GM23338 (cell line): ENCODE data around the gene LCE2A. TPM values are rescaled to one million over a fixed set of nuclear protein-coding genes. Genes with fewer than 3 reads are reported as not detected.

Source experiments
- ATAC-seq: fragments of 200-7000 bp; cut with Tn5 transposase; 3 replicates; pipeline ENCODE4 v1.9.1; 2020
- DNase-seq: peaks from one replicate; pipeline ENCODE4 v3.0.0-alpha.2; 2015; ENCODE audit warnings: low spot score
- H2AFZ ChIP-seq: fragments of 200-600 bp; sonication (generic); 2 replicates; pipeline ENCODE4 v1.8.0; 2016; ENCODE audit warnings: antibody characterized with exemption, mild to moderate bottlenecking, moderate library complexity
- H3F3A ChIP-seq: fragments of 200-600 bp; sonication (generic); replicated peaks from 2 replicates; pipeline ENCODE4 v1.8.0; 2017; ENCODE audit warnings: antibody characterized with exemption, mixed run types, low read depth
- H3K27ac ChIP-seq: fragments of 200-600 bp; sonication (generic); 2 replicates; pipeline ENCODE4 v1.6.1; 2016; ENCODE audit warnings: low read depth
- H3K27me3 ChIP-seq: fragments of 200-600 bp; sonication (generic); 2 replicates; pipeline ENCODE4 v1.8.0; 2016; ENCODE audit warnings: mild to moderate bottlenecking, mixed run types, moderate library complexity; ENCODE audit not compliant: insufficient read depth
- H3K36me3 ChIP-seq: fragments of 200-600 bp; sonication (generic); 2 replicates; pipeline ENCODE4 v1.8.0; 2016; ENCODE audit warnings: mild to moderate bottlenecking; ENCODE audit not compliant: insufficient read depth
- H3K4me1 ChIP-seq: fragments of 200-600 bp; sonication (generic); 2 replicates; pipeline ENCODE4 v1.8.0; 2016; ENCODE audit warnings: mild to moderate bottlenecking, moderate library complexity; ENCODE audit not compliant: insufficient read depth
- H3K4me2 ChIP-seq: fragments of 200-600 bp; sonication (generic); 2 replicates; pipeline ENCODE4 v1.7.1; 2017; ENCODE audit warnings: mixed run types
- H3K4me3 ChIP-seq: fragments of 200-600 bp; sonication (generic); 2 replicates; pipeline ENCODE4 v1.6.1; 2016; ENCODE audit warnings: mixed run types
- H3K79me2 ChIP-seq: fragments of 200-600 bp; sonication (generic); replicated peaks from 2 replicates; pipeline ENCODE4 v1.8.0; 2017; ENCODE audit warnings: mild to moderate bottlenecking; ENCODE audit not compliant: insufficient read depth
- H3K9me2 ChIP-seq: fragments of 200-600 bp; sonication (generic); 2 replicates; pipeline ENCODE4 v1.8.0; 2017; ENCODE audit not compliant: insufficient read depth
- H4K20me1 ChIP-seq: fragments of 200-600 bp; sonication (generic); replicated peaks from 2 replicates; pipeline ENCODE4 v1.8.0; 2017; ENCODE audit warnings: mild to moderate bottlenecking; ENCODE audit not compliant: insufficient read depth
- H3K27ac Mint-ChIP-seq: 2 replicates; pipeline ENCODE4 v1.8.0; 2020; ENCODE audit warnings: inconsistent platforms, mild to moderate bottlenecking, moderate library complexity, mixed read lengths
- H3K27me3 Mint-ChIP-seq: 3 replicates; pipeline ENCODE4 v1.8.0; 2022; ENCODE audit warnings: low read depth, mild to moderate bottlenecking, moderate library complexity, mixed read lengths, inconsistent platforms; ENCODE audit not compliant: insufficient read depth, poor library complexity
- H3K36me3 Mint-ChIP-seq: 3 replicates; pipeline ENCODE4 v1.8.0; 2021; ENCODE audit warnings: low read depth, mild to moderate bottlenecking, inconsistent platforms, moderate library complexity, mixed read lengths
- H3K4me1 Mint-ChIP-seq: 3 replicates; pipeline ENCODE4 v1.8.0; 2020; ENCODE audit warnings: mild to moderate bottlenecking, inconsistent platforms, mixed read lengths
- H3K4me3 Mint-ChIP-seq: 3 replicates; pipeline ENCODE4 v1.8.0; 2021; ENCODE audit warnings: moderate library complexity, mild to moderate bottlenecking, inconsistent platforms, mixed read lengths
- H3K9me3 Mint-ChIP-seq: 3 replicates; pipeline ENCODE4 v1.8.0; 2020; ENCODE audit warnings: moderate library complexity, mild to moderate bottlenecking, inconsistent platforms, mixed read lengths
- CREB1 ChIP-seq: fragments of 250-450 bp; sonication (Bioruptor Pico); IDR thresholded peaks from 2 replicates; pipeline ENCODE4 v1.5.0; 2020; ENCODE audit warnings: low read depth, mild to moderate bottlenecking, moderate library complexity
- ETS1 ChIP-seq: IDR thresholded peaks from 2 replicates; pipeline ENCODE4 v1.6.1; 2016; ENCODE audit warnings: antibody characterized with exemption
- EZH2 ChIP-seq: fragments of 200-600 bp; sonication (generic); IDR thresholded peaks from one replicate; pipeline ENCODE4 v1.8.0; 2017; ENCODE audit warnings: antibody characterized with exemption, mild to moderate bottlenecking, low read depth; ENCODE audit not compliant: unreplicated experiment
- EZH2phosphoT487 ChIP-seq: fragments of 200-600 bp; sonication (generic); IDR thresholded peaks from one replicate; pipeline ENCODE4 v1.8.1; 2018; ENCODE audit warnings: antibody characterized with exemption; ENCODE audit not compliant: unreplicated experiment
- JUNB ChIP-seq: IDR thresholded peaks from one replicate; pipeline ENCODE4 v1.6.1; 2016; ENCODE audit warnings: antibody characterized with exemption; ENCODE audit not compliant: unreplicated experiment
- NANOG ChIP-seq: IDR thresholded peaks from 2 replicates; pipeline ENCODE4 v1.6.1; 2016; ENCODE audit warnings: antibody characterized with exemption, borderline replicate concordance
- POLR2AphosphoS5 ChIP-seq: IDR thresholded peaks from 2 replicates; pipeline ENCODE4 v1.6.1; 2016; ENCODE audit warnings: antibody characterized with exemption, low read depth
- STAT1 ChIP-seq: IDR thresholded peaks from one replicate; pipeline ENCODE4 v1.6.1; 2016; ENCODE audit warnings: antibody characterized with exemption; ENCODE audit not compliant: unreplicated experiment
- ZNF114 ChIP-seq: fragments of 250-450 bp; sonication (Bioruptor Pico); IDR thresholded peaks from 2 replicates; pipeline ENCODE4 v1.5.0; 2020; ENCODE audit warnings: mild to moderate bottlenecking, moderate library complexity
- ZNF331 ChIP-seq: fragments of 250-450 bp; sonication (Bioruptor Pico); IDR thresholded peaks from 2 replicates; pipeline ENCODE4 v1.5.0; 2020; ENCODE audit warnings: low read depth, mild to moderate bottlenecking, moderate library complexity
- ZNF462 ChIP-seq: fragments of 250-450 bp; sonication (Bioruptor Pico); IDR thresholded peaks from 2 replicates; pipeline ENCODE4 v1.5.0; 2020; ENCODE audit warnings: mild to moderate bottlenecking, moderate library complexity
- polyA plus RNA-seq: library from polyadenylated mRNA; unstranded; fragments of >200 nt; fragmentation: Nextera tagmentation; extraction: Ambion mirVana; gene quantifications from 2 replicates; pipeline ENCODE4 v1.2.1, GENCODE V29; 2016
- total RNA-seq: library from RNA; depleted of rRNA; stranded (reverse); fragments of >200 nt; shearing (Covaris generic); gene quantifications from 2 replicates; pipeline ENCODE4 v1.2.3, GENCODE V29; 2014
- TF ChIP-seq, protein P1 (sequence below), 2 experiments: fragments of 200-600 bp in 1 of 2; sonication (generic) in 1 of 2; conservative IDR thresholded peaks; 2 replicates each; pipeline versions ENCODE4 v1.5.1 to v1.6.1; 2016 to 2017; ENCODE audit warnings: antibody characterized with exemption in 2 of 2, low read depth in 2 of 2, mild to moderate bottlenecking in 2 of 2, moderate library complexity in 1 of 2
- TF ChIP-seq, protein P2 (sequence below): IDR thresholded peaks from one replicate; pipeline ENCODE4 v1.6.1; 2018; ENCODE audit warnings: antibody characterized with exemption; ENCODE audit not compliant: unreplicated experiment

Gene LCE2A
- total and polyA plus RNA-seq, 2 experiments from 2014 or later: not detected

DNA sequence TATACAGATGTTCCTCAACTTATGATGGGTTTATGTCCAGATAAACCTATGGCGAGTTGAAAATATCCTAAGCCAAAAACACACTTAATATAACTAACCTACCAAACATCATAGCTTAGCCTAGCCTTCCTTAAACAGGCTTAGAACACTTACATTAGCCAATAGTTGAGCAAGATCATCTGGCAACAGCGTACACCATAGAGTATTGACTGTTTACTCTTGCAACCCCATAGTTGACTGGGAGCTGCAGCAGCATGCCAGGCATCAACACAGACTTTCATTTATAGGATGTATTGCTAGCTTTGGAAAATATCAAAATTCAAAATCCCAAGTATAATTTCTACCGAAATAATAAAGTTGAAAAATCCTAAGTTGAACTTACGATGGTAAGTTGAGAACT, 40.5 kb upstream of the LCE2A start:
- no peaks in the 10 kb centered on the region for H4K20me1 ChIP-seq
- H3K27me3 ChIP-seq: no peaks in the 10 kb centered on the region; the same call in 1 of the 2 replicates
- no peaks in the 10 kb centered on the region for H3K36me3 ChIP-seq
- H3K79me2 ChIP-seq: no peaks in the 10 kb centered on the region
- H3F3A ChIP-seq: no peaks in the 10 kb centered on the region
- TF ChIP-seq NANOG (no peak), CREB1 (CRISPR knock-in tag) (no peak), STAT1 (no peak), ZNF462 (CRISPR knock-in tag) (no peak), EZH2 (no peak), ZNF331 (CRISPR knock-in tag) (no peak), ZNF114 (CRISPR knock-in tag) (no peak), POLR2AphosphoS5 (no peak), JUNB (no peak), EZH2phosphoT487 (no peak), ETS1 (no peak)
- TF ChIP-seq, protein P1, sequence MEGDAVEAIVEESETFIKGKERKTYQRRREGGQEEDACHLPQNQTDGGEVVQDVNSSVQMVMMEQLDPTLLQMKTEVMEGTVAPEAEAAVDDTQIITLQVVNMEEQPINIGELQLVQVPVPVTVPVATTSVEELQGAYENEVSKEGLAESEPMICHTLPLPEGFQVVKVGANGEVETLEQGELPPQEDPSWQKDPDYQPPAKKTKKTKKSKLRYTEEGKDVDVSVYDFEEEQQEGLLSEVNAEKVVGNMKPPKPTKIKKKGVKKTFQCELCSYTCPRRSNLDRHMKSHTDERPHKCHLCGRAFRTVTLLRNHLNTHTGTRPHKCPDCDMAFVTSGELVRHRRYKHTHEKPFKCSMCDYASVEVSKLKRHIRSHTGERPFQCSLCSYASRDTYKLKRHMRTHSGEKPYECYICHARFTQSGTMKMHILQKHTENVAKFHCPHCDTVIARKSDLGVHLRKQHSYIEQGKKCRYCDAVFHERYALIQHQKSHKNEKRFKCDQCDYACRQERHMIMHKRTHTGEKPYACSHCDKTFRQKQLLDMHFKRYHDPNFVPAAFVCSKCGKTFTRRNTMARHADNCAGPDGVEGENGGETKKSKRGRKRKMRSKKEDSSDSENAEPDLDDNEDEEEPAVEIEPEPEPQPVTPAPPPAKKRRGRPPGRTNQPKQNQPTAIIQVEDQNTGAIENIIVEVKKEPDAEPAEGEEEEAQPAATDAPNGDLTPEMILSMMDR (conservative IDR thresholded peaks at IDR 0.05; ENCODE audit: low read depth in 2 of 2): no peak
- TF ChIP-seq, protein P2, sequence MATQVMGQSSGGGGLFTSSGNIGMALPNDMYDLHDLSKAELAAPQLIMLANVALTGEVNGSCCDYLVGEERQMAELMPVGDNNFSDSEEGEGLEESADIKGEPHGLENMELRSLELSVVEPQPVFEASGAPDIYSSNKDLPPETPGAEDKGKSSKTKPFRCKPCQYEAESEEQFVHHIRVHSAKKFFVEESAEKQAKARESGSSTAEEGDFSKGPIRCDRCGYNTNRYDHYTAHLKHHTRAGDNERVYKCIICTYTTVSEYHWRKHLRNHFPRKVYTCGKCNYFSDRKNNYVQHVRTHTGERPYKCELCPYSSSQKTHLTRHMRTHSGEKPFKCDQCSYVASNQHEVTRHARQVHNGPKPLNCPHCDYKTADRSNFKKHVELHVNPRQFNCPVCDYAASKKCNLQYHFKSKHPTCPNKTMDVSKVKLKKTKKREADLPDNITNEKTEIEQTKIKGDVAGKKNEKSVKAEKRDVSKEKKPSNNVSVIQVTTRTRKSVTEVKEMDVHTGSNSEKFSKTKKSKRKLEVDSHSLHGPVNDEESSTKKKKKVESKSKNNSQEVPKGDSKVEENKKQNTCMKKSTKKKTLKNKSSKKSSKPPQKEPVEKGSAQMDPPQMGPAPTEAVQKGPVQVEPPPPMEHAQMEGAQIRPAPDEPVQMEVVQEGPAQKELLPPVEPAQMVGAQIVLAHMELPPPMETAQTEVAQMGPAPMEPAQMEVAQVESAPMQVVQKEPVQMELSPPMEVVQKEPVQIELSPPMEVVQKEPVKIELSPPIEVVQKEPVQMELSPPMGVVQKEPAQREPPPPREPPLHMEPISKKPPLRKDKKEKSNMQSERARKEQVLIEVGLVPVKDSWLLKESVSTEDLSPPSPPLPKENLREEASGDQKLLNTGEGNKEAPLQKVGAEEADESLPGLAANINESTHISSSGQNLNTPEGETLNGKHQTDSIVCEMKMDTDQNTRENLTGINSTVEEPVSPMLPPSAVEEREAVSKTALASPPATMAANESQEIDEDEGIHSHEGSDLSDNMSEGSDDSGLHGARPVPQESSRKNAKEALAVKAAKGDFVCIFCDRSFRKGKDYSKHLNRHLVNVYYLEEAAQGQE: no peak
- no peak for DNase-seq
- no peak for ATAC-seq
- Mint-ChIP-seq H3K27me3 (peaks cover 3% of the 10 kb centered on the region), H3K27ac (no peak overlapping the region), H3K9me3 (no peaks in the 10 kb centered on the region), H3K4me3 (no peak overlapping the region), H3K36me3 (no peaks in the 10 kb centered on the region), H3K4me1 (no peaks in the 10 kb centered on the region)
- H3K4me2 ChIP-seq: no peak overlapping the region
- H3K9me2 ChIP-seq: no peaks in the 10 kb centered on the region
- H3K4me1 ChIP-seq: no peaks in the 10 kb centered on the region
- no peak overlapping the region for H3K27ac ChIP-seq
- 0 out of 2 replicates have a peak overlapping the region, but pooled peaks have one; percentile 23 for H2AFZ ChIP-seq
- no peak overlapping the region for H3K4me3 ChIP-seq
